A204.1 (cell line): ENCODE results near the gene SLC41A2.
"Not testable (repeated sequence)": the region's sequence is repeated elsewhere in the genome, so short reads cannot be mapped to it uniquely, and the experiment has no call there.

ENCODE experiments used
- FAIRE-seq: peaks from 2 replicates; lab custom pipeline; 2012; peaks lifted over from hg19 to GRCh38; lab: Jason Lieb, UNC

Gene SLC41A2

GRCh38 chr12:104963757-104964156 is 5.7 kb upstream of the SLC41A2 start:
- FAIRE-seq: no peak

DNA sequence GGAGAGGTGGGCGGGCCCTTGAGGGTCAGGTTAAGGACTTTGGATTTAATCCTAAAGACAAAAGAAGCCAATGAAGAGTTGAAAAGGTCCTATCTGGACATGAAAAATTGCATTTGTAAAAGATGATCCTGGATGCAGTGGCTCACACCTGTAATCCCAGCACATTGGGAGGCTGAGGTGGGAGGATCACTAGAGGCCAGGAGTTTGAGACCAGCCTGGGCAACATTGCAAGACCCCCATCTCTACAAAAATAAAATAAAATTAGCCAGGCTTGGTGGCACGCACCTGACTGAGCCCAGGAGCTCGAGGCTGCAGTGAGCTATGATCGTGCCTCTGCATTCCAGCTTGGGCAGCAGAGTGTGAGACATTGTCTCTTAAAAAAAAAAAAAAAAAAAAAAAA is 2.4 kb upstream of the SLC41A2 start:
- FAIRE-seq: no peak

DNA sequence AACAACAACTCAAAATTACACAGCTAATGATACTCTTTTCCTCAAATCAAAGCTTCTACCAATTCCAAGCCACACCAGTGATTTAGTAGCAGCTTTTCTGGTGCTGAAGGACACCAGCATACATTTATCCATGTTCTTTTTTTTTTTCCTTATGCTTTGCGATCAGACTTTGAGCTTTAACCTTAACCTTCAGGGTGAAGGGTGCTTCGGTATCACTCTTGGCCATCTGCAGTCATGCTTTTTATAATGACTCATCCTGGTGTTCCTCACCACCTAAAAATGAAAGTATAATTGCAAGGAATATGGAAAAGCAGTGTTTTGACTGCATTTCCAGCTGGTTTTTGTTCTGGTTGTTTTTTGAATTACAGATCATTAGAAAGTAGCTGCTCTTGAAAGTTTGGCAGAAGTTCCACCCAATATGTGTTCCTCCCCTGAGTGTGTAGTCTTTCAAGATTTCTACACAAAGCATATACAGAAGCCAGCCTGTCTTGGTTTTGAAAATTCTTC is 1.3 kb upstream of the SLC41A2 start:
- no peak for FAIRE-seq

- no peak for FAIRE-seq
Observed at GRCh38 chr12:104958805-104959334, 780 bp upstream of the SLC41A2 start.

GRCh38 chr12:104957719-104958000 is 430 bp downstream of the SLC41A2 start:
- FAIRE-seq: no peak

GRCh38 chr12:104956870-104957718 is 996 bp downstream of the SLC41A2 start:
- FAIRE-seq: no peak

- no peak for FAIRE-seq
Observed at GRCh38 chr12:104955703-104956102, 2.4 kb downstream of the SLC41A2 start.

GRCh38 chr12:104953323-104953722 is 4.8 kb downstream of the SLC41A2 start:
- FAIRE-seq: no peak

DNA sequence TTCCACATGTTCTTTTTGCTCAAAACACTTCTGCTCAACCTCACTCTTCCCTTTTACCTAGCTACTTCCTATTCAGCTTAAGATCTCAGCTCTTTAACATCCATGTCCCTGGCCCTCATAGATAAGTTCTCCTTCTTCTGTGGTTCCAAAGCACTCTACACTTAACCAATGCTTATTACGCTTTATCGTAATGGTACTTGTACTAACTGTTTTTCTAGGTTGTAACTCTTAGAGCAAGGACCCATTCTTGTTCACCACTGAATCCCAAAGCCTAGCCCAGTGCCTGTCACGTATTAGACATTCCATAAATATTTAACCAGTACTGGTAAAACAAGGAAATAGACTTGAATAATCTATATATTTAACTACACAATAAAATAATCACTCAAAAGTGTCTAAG is 5.3 kb downstream of the SLC41A2 start:
- FAIRE-seq: no peak

DNA sequence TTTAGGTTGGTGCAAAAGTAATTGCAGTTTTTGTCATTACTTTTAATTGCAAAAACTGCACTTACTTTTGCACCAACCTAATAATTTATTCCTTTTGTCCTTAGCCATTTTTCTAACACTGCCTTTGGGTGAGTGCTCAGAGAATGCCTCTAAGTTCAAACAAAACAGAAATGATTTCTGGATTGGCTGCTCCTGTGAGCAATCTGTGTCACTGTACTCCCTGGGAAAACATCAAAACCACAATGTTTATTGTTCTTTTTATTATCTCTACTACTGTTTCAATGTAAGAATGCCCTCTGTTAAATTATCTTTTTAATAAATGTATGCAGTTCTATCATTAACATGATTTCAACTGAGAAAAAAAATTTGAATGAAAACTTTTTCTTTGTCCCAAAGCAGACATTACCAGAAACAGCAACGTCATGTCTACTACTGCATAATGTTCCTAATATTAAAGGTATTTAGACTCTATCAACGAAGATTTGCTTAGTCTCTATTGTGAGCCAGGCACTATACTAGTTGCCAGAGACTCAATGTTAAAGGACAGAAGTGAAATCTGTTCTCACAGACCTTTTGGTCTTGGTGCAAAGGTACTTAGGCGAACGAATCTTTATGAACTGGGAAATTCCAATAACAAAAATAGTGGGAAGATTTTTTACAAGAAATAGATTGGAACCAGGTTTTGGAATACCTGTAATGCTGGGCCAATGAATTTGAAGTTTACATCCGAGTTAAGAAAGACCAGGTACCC is 6.2 kb downstream of the SLC41A2 start:
- no peak for FAIRE-seq

DNA sequence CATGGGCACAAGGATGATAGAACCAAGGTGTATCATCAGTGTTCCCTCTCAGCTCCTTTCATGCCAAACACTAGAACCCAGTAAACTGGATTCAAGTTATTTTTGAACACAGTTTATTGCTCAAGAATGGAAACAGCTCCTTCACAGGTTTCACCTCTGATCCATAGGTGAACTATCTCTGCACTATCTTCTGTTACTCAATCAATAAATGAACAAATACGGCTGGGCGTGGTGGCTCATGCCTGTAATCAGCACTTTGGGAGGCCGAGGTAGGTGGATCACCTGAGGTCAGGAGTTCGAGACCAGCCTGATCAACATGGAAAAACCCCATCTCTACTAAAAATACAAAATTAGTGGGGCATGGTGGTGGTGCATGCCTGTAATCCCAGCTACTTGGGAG is 9.4 kb downstream of the SLC41A2 start:
- not testable (repeated sequence) for FAIRE-seq

DNA sequence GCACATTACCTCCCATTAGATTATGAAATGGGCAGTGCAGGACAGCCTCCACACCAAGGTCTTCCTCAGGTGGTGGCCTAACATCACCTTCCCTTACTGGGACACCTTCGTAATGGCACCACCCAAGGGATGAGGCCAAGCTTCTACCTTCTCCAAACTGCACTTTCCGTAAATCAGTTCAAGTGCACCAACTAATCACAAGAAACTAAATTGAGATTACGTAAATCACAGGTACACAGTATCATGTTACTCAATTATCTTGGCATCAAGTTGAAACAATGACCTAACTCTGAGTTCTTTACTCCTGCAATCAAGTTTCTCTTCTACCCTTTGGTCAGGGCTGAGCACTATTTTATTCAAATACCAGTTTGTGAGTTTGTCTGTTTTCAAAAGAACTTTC is 13.8 kb downstream of the SLC41A2 start:
- FAIRE-seq: no peak

DNA sequence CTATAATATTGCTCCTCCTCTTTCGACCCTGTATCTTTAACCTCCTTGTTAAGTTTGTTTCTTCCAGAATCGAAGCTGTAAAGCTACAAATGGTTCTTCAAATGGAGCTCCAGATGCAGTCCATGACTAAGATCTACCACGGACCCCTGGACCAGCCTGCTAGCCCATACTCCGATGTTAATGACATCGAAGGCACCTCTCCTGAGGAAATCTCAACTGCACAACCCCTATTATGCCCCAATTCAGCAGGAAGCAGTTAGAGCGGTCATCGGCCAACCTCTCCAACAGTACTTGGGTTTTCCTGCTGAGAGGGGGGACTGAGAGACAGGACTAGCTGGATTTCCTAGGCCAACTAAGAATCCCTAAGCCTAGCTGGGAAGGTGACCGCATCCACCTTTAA is 14.7 kb downstream of the SLC41A2 start:
- not testable (repeated sequence) for FAIRE-seq

GRCh38 chr12:104942075-104942474 is 16.0 kb downstream of the SLC41A2 start:
- FAIRE-seq: no peak

DNA sequence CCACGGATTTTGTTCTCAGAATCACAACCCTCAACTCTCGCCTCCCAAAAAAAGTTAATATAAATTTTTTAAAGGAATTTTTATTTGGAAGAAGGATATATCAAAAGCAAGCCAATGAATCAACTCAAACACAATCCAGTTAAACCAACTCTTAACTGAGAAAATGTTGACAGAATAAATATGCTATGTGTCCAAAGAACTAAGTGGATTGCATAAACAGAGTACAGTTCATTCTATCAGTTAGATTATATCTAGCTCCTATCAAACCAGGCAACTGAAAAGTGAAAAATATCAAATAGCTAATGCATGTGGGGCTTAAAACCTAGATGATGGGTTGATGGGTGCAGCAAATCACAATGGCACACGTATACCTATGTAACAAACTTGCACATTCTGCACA is 16.6 kb downstream of the SLC41A2 start:
- FAIRE-seq: no peak

DNA sequence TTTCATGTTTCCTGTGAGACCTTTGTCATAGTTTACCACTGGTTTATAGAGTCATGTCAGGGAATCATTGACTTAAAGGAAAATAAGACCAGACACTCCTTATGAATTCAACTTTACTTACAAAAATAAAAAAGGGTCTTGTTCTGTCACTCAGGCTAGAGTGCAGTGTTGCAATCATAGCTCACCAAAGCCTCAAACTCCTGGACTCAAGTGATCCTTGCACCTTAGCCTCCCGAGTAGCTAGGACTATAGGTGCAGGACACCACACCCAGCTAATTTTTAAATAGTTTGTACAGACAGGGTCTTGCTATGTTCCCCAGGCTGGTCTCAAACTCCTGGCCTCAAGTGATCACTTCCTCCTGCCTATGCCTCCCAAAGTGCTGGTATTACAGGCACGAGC is 19.0 kb downstream of the SLC41A2 start:
- FAIRE-seq: no peak

DNA sequence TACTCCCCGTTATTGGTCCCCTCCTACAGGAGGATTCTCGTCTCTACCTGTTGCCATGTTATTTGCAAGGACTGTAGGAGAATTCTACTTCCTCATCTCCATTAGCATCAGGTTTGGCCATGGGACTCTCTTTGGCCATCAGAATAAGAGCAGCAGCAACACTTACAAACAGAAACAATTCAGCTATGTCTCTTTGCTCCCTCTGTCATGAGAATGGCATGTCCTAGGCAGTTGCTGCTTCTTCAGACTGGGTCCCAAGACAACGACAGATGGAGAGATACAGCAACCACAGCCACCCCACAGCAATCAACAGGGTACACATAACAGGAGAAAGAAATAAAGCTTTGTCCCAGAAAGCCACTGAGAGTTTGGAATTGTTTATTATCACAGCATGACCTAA is 19.7 kb downstream of the SLC41A2 start:
- no peak for FAIRE-seq

DNA sequence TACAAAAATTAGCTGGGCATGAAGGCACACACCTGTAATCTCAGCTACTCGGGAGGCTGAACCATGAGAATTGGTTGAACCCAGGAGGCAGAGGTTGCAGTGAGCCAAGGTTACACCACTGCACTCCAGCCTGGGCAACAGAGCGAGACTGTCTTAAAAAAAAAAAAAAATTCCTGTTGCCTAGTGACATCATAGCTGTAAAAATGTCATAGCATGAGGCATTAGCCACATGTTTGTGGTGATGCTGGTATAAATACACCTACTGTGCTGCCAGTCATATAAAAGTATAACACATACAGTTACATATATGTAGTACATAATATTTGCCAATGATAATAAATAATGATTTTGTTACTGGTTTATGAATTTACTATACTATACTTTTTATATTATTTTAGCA is 22.2 kb downstream of the SLC41A2 start:
- no peak for FAIRE-seq

- FAIRE-seq: no peak
Observed at GRCh38 chr12:104933778-104934177, 24.3 kb downstream of the SLC41A2 start.

- FAIRE-seq: no peak
Observed at GRCh38 chr12:104933128-104933527, 25.0 kb downstream of the SLC41A2 start.

- FAIRE-seq: no peak
Observed at GRCh38 chr12:104930388-104931326, 27.4 kb downstream of the SLC41A2 start.

GRCh38 chr12:104929977-104930376 is 28.1 kb downstream of the SLC41A2 start:
- FAIRE-seq: no peak
